ENCODE results near the gene TRPV3.

Gene TRPV3

GRCh38 chr17:3546521-3546920 is 11.1 kb downstream of the TRPV3 start:
- no peak for DNase-seq

- DNase-seq, result no peak
Measured at GRCh38 chr17:3545151-3545550, 12.5 kb downstream of the TRPV3 start.

- no peak for DNase-seq
Measured at GRCh38 chr17:3544365-3544764, 13.2 kb downstream of the TRPV3 start.

- DNase-seq, result no peak
Measured at GRCh38 chr17:3543453-3543852, 14.2 kb downstream of the TRPV3 start.

GRCh38 chr17:3542410-3543088 is 15.1 kb downstream of the TRPV3 start:
- no peak for DNase-seq

- DNase-seq, result no peak
Measured at GRCh38 chr17:3539881-3540540, 17.6 kb downstream of the TRPV3 start.

GRCh38 chr17:3536716-3537115 is 20.9 kb downstream of the TRPV3 start:
- DNase-seq, result no peak

GRCh38 chr17:3535253-3535995 is 22.2 kb downstream of the TRPV3 start:
- no peak for DNase-seq

- no peak for DNase-seq
Measured at GRCh38 chr17:3534881-3535252, 22.7 kb downstream of the TRPV3 start.

GRCh38 chr17:3533752-3534151 is 23.9 kb downstream of the TRPV3 start:
- DNase-seq, result no peak

- DNase-seq, result no peak
Measured at GRCh38 chr17:3532859-3533142, 24.8 kb downstream of the TRPV3 start.

- no peak for DNase-seq
Measured at GRCh38 chr17:3532106-3532858, 25.3 kb downstream of the TRPV3 start.

- DNase-seq, result no peak
Measured at GRCh38 chr17:3531266-3532101, 26.1 kb downstream of the TRPV3 start.

- peak; percentile 87 for DNase-seq
Measured at GRCh38 chr17:3529817-3530741, 27.5 kb downstream of the TRPV3 start.

- no peak for DNase-seq
Measured at GRCh38 chr17:3528880-3529511, 28.6 kb downstream of the TRPV3 start.

GRCh38 chr17:3528403-3528851 is 29.2 kb downstream of the TRPV3 start:
- no peak for DNase-seq

GRCh38 chr17:3527896-3528295 is 29.7 kb downstream of the TRPV3 start:
- no peak for DNase-seq

GRCh38 chr17:3527468-3527867 is 30.1 kb downstream of the TRPV3 start:
- no peak for DNase-seq

- no peak for DNase-seq
Measured at GRCh38 chr17:3526971-3527370, 30.6 kb downstream of the TRPV3 start.

GRCh38 chr17:3526491-3526890 is 31.1 kb downstream of the TRPV3 start:
- DNase-seq, result no peak

- no peak for DNase-seq
Measured at GRCh38 chr17:3524024-3524423, 33.6 kb downstream of the TRPV3 start.

Measured in NCI-H226 (cell line).